PC-9 (cell line): ENCODE data around the gene ARID5B. TPM values are rescaled to one million over a fixed set of nuclear protein-coding genes. Genes with fewer than 3 reads are reported as not detected.

Source experiments
- BruUV-seq: library from RNA; stranded (reverse); fragments of 400-500 nt; replicated peaks from 2 replicates; lab custom pipeline; 2021; lab: Mats Ljungman, UMichigan
- CTCF ChIA-PET: fragments of 300-600 bp; sonication (Branson Sonifier 250); formaldehyde crosslinking; loops from one replicate; lab custom pipeline; 2022; ENCODE audit warnings: antibody characterized with exemption; lab: Charles Lee
- POLR2A ChIA-PET: fragments of 300-600 bp; sonication (Branson Sonifier 250); formaldehyde crosslinking; loops from one replicate; lab custom pipeline; 2022; ENCODE audit warnings: antibody characterized with exemption; ENCODE audit not compliant: unreplicated experiment; lab: Charles Lee
- DNase-seq, 2 experiments: peaks; one replicate each; pipeline versions ENCODE4 v3.0.0 to v3.0.0-alpha.2; 2015 to 2022; ENCODE audit warnings: mixed read lengths in 1 of 2
- H2AFZ ChIP-seq: fragments of 200-600 bp; sonication (generic); 2 replicates; pipeline ENCODE4 v1.8.1; 2017; ENCODE audit warnings: antibody characterized with exemption
- H3F3A ChIP-seq: fragments of 200-600 bp; sonication (generic); 2 replicates; pipeline ENCODE4 v1.8.1; 2017; ENCODE audit warnings: antibody characterized with exemption, mild to moderate bottlenecking, low read depth; ENCODE audit not compliant: insufficient read depth
- H3K27ac ChIP-seq: fragments of 200-600 bp; sonication (generic); 2 replicates; pipeline ENCODE4 v1.6.1; 2016; ENCODE audit warnings: mixed run types
- H3K27me3 ChIP-seq: fragments of 200-600 bp; sonication (generic); 2 replicates; pipeline ENCODE4 v1.6.1; 2016; ENCODE audit warnings: low read depth, mixed run types; ENCODE audit not compliant: insufficient read depth
- H3K36me3 ChIP-seq: fragments of 200-600 bp; sonication (generic); 2 replicates; pipeline ENCODE4 v1.6.1; 2016; ENCODE audit warnings: low read depth, mixed run types
- H3K4me1 ChIP-seq: fragments of 200-600 bp; sonication (generic); replicated peaks from 2 replicates; pipeline ENCODE4 v1.6.1; 2016; ENCODE audit warnings: mixed run types; ENCODE audit not compliant: insufficient read depth
- H3K4me2 ChIP-seq: fragments of 200-600 bp; sonication (generic); 2 replicates; pipeline ENCODE4 v1.6.1; 2017; ENCODE audit warnings: mixed run types
- H3K4me3 ChIP-seq: fragments of 200-600 bp; sonication (generic); 2 replicates; pipeline ENCODE4 v1.6.1; 2016; ENCODE audit warnings: mixed run types
- H3K79me2 ChIP-seq: fragments of 200-600 bp; sonication (generic); 2 replicates; pipeline ENCODE4 v1.6.1; 2017; ENCODE audit warnings: low read depth, mixed run types
- H3K9me2 ChIP-seq: fragments of 200-600 bp; sonication (generic); 2 replicates; pipeline ENCODE4 v1.8.1; 2017; ENCODE audit warnings: mild to moderate bottlenecking; ENCODE audit not compliant: insufficient read depth
- H3K9me3 ChIP-seq: fragments of 200-600 bp; sonication (generic); 2 replicates; pipeline ENCODE4 v1.8.1; 2016; ENCODE audit warnings: low read depth; ENCODE audit not compliant: insufficient read depth
- H4K20me1 ChIP-seq: fragments of 200-600 bp; sonication (generic); 2 replicates; pipeline ENCODE4 v1.8.1; 2017; ENCODE audit not compliant: insufficient read depth
- EZH2 ChIP-seq: fragments of 200-600 bp; sonication (generic); IDR thresholded peaks from 2 replicates; pipeline ENCODE4 v1.8.0; 2017; ENCODE audit warnings: antibody characterized with exemption, low read depth
- intact Hi-C: fragments of 100-400 bp; cut with micrococcal nuclease; formaldehyde crosslinking; loops from one replicate; pipeline ENCODE4 v1.10.0; 2022; ENCODE audit not compliant: unreplicated experiment
- total RNA-seq: library from RNA; stranded (reverse); gene quantifications from 2 replicates; pipeline ENCODE4 v1.2.3, GENCODE V29; 2021
- TF ChIP-seq, protein P1 (sequence below): fragments of 200-600 bp; sonication (generic); conservative IDR thresholded peaks from 2 replicates; pipeline ENCODE4 v1.6.1; 2017; ENCODE audit warnings: mixed run types, antibody characterized with exemption, mild to moderate bottlenecking, moderate library complexity

The ARID5B gene
- total RNA-seq, 1 experiment from 2014 or later: 7.4 TPM

DNA sequence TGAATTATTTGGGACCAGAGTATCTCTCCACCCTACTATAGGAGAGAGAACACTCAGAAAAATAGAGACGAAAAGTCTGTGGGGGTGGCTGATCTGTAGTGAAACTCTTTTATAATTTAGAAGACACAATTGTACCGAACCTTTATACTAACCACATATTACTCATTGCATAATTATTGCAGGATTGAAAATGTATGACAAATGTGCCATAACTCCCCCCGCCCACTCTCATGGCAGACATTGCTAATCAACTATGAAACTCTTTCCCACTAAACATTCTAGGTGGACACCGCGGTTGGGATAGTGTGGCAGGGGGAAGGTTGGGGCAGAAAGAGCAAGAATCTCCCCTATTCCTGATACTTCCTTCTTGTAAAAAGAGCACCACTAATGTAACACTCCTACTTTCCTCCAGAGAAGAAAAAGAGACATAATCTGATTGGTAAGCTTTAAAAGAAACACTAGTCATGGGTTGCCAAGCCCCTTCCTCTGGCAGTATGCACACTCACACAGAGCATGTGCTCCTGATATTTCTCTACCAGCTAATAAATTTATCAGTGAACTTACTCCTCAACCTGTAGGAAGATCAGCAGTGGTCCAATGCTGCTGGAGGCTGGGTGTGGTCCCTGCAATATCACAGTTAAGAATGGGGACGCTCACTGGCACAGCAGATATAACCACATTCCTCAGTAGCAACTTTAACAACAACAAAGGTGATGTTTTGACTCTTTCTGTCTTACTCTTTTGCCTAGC lies 18.7 kb upstream of the ARID5B start:
- Histone ChIP-seq H4K20me1 (no peaks in the 10 kb centered on the region), H3K4me2 (no peak overlapping the region), H3K27ac (no peak overlapping the region), H3K9me3 (no peaks in the 10 kb centered on the region), H2AFZ (no peak overlapping the region), H3K4me3 (no peak overlapping the region), H3K27me3 (no peaks in the 10 kb centered on the region), H3K4me1 (no peaks in the 10 kb centered on the region), H3K79me2 (no peaks in the 10 kb centered on the region), H3K9me2 (no peaks in the 10 kb centered on the region; the same call in 1 of the 2 replicates), H3F3A (no peaks in the 10 kb centered on the region), H3K36me3 (no peaks in the 10 kb centered on the region)
- ChIA-PET CTCF (no interaction called here), POLR2A (interaction anchor here (0.6 kb wide), 1 partner anchor 1599 kb away, joined by 4 read pairs; no protein-coding TSS in a partner anchor)
- BruUV-seq: no TSS peak
- DNase-seq: no peak
- TF ChIP-seq EZH2: no peak
- TF ChIP-seq, protein P1, sequence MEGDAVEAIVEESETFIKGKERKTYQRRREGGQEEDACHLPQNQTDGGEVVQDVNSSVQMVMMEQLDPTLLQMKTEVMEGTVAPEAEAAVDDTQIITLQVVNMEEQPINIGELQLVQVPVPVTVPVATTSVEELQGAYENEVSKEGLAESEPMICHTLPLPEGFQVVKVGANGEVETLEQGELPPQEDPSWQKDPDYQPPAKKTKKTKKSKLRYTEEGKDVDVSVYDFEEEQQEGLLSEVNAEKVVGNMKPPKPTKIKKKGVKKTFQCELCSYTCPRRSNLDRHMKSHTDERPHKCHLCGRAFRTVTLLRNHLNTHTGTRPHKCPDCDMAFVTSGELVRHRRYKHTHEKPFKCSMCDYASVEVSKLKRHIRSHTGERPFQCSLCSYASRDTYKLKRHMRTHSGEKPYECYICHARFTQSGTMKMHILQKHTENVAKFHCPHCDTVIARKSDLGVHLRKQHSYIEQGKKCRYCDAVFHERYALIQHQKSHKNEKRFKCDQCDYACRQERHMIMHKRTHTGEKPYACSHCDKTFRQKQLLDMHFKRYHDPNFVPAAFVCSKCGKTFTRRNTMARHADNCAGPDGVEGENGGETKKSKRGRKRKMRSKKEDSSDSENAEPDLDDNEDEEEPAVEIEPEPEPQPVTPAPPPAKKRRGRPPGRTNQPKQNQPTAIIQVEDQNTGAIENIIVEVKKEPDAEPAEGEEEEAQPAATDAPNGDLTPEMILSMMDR: no peak
- intact Hi-C loops: no loop called here

GRCh38 chr10:61883371-61884025 lies 18.0 kb upstream of the ARID5B start:
- Histone ChIP-seq H4K20me1 (no peaks in the 10 kb centered on the region), H3K4me2 (no peak overlapping the region), H3K4me1 (no peaks in the 10 kb centered on the region), H3K36me3 (no peaks in the 10 kb centered on the region), H2AFZ (no peak overlapping the region), H3K4me3 (no peak overlapping the region), H3K27ac (no peak overlapping the region), H3F3A (no peaks in the 10 kb centered on the region), H3K9me3 (no peaks in the 10 kb centered on the region), H3K27me3 (no peaks in the 10 kb centered on the region), H3K79me2 (no peaks in the 10 kb centered on the region), H3K9me2 (no peaks in the 10 kb centered on the region; the same call in 1 of the 2 replicates)
- DNase-seq: no peak
- POLR2A ChIA-PET: no interaction called here
- no TSS peak for BruUV-seq
- CTCF ChIA-PET: no interaction called here
- intact Hi-C loops: no loop called here
- TF ChIP-seq EZH2: no peak
- TF ChIP-seq, protein P1: no peak

- Histone ChIP-seq H4K20me1 (no peaks in the 10 kb centered on the region), H2AFZ (no peak overlapping the region), H3K79me2 (no peaks in the 10 kb centered on the region), H3K9me2 (no peaks in the 10 kb centered on the region; the same call in 1 of the 2 replicates), H3K4me2 (no peak overlapping the region), H3K27ac (no peak overlapping the region), H3K4me3 (no peak overlapping the region), H3K9me3 (no peaks in the 10 kb centered on the region), H3K36me3 (no peaks in the 10 kb centered on the region), H3F3A (no peaks in the 10 kb centered on the region), H3K4me1 (peaks cover 10% of the 10 kb centered on the region; the same call in 1 of the 2 replicates), H3K27me3 (no peaks in the 10 kb centered on the region)
- no peak for TF ChIP-seq EZH2
- TF ChIP-seq, protein P1: no peak
- intact Hi-C loops: no loop called here
- ChIA-PET POLR2A (no interaction called here), CTCF (no interaction called here)
- no peak for DNase-seq
- no TSS peak for BruUV-seq
Measured at GRCh38 chr10:61887772-61888171, 13.7 kb upstream of the ARID5B start.
